Stomach (tissue), 9 donors: ENCODE results near the gene ARID2. TPM values are rescaled to one million over a fixed set of nuclear protein-coding genes. Genes with fewer than 3 reads are reported as not detected.

ENCODE experiments used
- DNase-seq, 2 donors: peaks; one replicate each; pipeline versions ENCODE4 v3.0.0 to v3.0.0-alpha.2; 2013 to 2019
- H3K27ac ChIP-seq, 5 donors: fragments of 200-600 bp in 4 of 5; sonication (generic) in 4 of 5; one replicate each; pipeline ENCODE4 v1.5.1; 2013 to 2019; ENCODE audit warnings: mild to moderate bottlenecking in 1 of 5, moderate library complexity in 1 of 5
- H3K27me3 ChIP-seq, 3 donors: fragments of 200-600 bp; sonication (generic); one replicate each; pipeline ENCODE4 v1.5.1; 2017 to 2019; ENCODE audit warnings: mixed run types in 1 of 3
- H3K36me3 ChIP-seq, 4 donors: fragments of 200-600 bp; sonication (generic); 1 replicate in 3 of 4; 2 replicates in 1 of 4; pipeline ENCODE4 v1.5.1; 2016 to 2019
- H3K4me1 ChIP-seq, 4 donors: fragments of 200-600 bp; sonication (generic); one replicate each; pipeline ENCODE4 v1.5.1; 2016 to 2019
- H3K4me3 ChIP-seq, 4 donors: fragments of 200-600 bp; sonication (generic) in 3 of 4; one replicate each; pipeline ENCODE4 v1.5.1; 2016 to 2019; ENCODE audit warnings: mild to moderate bottlenecking in 1 of 4
- H3K9me3 ChIP-seq, 4 donors: fragments of 200-600 bp; sonication (generic); one replicate each; pipeline ENCODE4 v1.5.1; 2016 to 2019
- EP300 ChIP-seq: sonication (generic); formaldehyde crosslinking; IDR thresholded peaks from one replicate; pipeline ENCODE4 v1.6.1; 2017; ENCODE audit warnings: antibody characterized with exemption
- POLR2A ChIP-seq, 4 donors: fragments of 450-650 bp; IDR thresholded peaks; one replicate each; pipeline ENCODE4 v1.6.1; 2016; ENCODE audit warnings: antibody characterized with exemption in 4 of 4, control low read depth in 2 of 4, mild to moderate bottlenecking in 1 of 4, moderate library complexity in 1 of 4
- POLR2AphosphoS5 ChIP-seq, 3 donors: sonication (generic); formaldehyde crosslinking; IDR thresholded peaks; one replicate each; pipeline ENCODE4 v1.6.1; 2016; ENCODE audit warnings: antibody characterized with exemption in 3 of 3
- WGBS, 5 donors: extraction: QIAGEN DNeasy Blood & Tissue Kit in 3 of 5; methylation state at CpG; one replicate each; pipeline versions ENCODE4 v1.1.5 to v1.1.7; 2013 to 2018; 5-methylcytosine and 5-hydroxymethylcytosine counted together
- intact Hi-C: fragments of 100-400 bp; cut with DNase I; formaldehyde crosslinking; loops from one replicate; pipeline ENCODE4 v1.15.1; 2023; ENCODE audit warnings: low total_unique reads
- polyA plus RNA-seq, 3 donors: library from polyadenylated mRNA; stranded (reverse); fragments of 200-250 nt; gene quantifications; one replicate each; pipeline ENCODE4 v1.2.3, GENCODE V29; 2013
- total RNA-seq, 5 donors: library from RNA; depleted of rRNA; stranded (reverse); fragments of >200 nt; gene quantifications; one replicate each; pipeline versions ENCODE4 v1.1.0 to v1.2.3, GENCODE V29; 2014 to 2016
- TF ChIP-seq, protein P1 (sequence below), 7 experiments: fragments of 450-650 bp in 4 of 7; fragments of 200-600 bp in 3 of 7; sonication (generic) in 3 of 7; IDR thresholded peaks; one replicate each; pipeline ENCODE4 v1.5.1; 2016 to 2019; ENCODE audit warnings: antibody characterized with exemption in 7 of 7, control low read depth in 2 of 7, mild to moderate bottlenecking in 1 of 7
- donor health status: healthy with polysubstance abuse.
- donor health status: Bipolar disorder and iron deficiency.
- donor health status: healthy.

ARID2 gene
- total and polyA plus RNA-seq, 8 donors: 2.6 to 80.4 (median 13.6) TPM

DNA sequence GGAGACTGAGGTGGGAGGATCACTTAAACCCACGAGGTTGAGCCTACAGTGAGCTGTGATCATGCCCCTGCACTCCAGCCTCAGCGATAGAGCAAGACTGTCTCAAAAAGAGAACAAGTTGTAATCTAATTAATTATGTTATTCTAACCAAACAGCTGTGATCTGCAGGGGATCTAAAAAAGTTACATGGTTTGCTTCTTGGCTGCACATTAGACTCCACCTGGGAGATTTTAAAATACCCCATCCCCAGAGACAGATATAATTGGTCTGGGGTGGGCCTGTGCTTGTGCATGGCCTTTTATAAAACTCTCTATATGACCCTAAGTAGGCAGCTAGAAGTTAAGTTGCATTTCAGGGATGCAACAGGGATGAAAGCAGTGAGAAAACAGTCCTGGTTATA lies 184.1 kb downstream of the ARID2 start:
- no peaks in the 10 kb centered on the region for H3K9me3 ChIP-seq
- H3K36me3 ChIP-seq: peaks cover 8 to 18% (median 14%) of the 10 kb centered on the region in 4 donors
- H3K27ac ChIP-seq: no peak overlapping the region
- H3K4me1 ChIP-seq: peaks cover 0 to 23% (median 12%) of the 10 kb centered on the region in 4 donors
- DNase-seq: no peak
- H3K27me3 ChIP-seq: no peaks in the 10 kb centered on the region
- intact Hi-C loops: no loop called here
- TF ChIP-seq POLR2AphosphoS5 (IDR thresholded peaks at IDR 0.05): no peak
- no peak for TF ChIP-seq EP300
- TF ChIP-seq, protein P1, sequence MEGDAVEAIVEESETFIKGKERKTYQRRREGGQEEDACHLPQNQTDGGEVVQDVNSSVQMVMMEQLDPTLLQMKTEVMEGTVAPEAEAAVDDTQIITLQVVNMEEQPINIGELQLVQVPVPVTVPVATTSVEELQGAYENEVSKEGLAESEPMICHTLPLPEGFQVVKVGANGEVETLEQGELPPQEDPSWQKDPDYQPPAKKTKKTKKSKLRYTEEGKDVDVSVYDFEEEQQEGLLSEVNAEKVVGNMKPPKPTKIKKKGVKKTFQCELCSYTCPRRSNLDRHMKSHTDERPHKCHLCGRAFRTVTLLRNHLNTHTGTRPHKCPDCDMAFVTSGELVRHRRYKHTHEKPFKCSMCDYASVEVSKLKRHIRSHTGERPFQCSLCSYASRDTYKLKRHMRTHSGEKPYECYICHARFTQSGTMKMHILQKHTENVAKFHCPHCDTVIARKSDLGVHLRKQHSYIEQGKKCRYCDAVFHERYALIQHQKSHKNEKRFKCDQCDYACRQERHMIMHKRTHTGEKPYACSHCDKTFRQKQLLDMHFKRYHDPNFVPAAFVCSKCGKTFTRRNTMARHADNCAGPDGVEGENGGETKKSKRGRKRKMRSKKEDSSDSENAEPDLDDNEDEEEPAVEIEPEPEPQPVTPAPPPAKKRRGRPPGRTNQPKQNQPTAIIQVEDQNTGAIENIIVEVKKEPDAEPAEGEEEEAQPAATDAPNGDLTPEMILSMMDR (IDR thresholded peaks at IDR 0.05): no peak
- no peak for TF ChIP-seq POLR2A (IDR thresholded peaks at IDR 0.05)
- H3K4me3 ChIP-seq: no peak overlapping the region
- 55 to 66% (median 62%) methylated on average over 2 of the region's 2 CpGs for WGBS, 5 donors

DNA sequence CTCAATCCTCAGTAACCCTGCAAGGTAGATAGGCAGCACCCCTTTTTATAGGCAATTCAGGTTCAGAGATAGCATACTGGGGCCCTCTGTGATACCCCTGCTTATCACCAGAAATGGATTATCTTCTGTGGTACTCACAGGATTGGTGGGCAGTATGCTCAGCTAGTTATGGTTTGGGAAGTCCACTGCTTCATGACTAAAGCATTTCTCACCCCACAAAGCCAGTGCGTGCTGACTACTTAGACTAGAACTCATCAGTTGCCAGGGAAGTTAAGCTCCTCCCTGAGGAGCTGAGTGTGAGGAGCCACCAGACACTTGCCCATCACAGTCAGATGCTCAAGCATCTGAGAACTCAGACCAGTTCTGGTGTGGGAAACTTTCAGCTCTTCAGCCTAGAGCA lies 184.6 kb downstream of the ARID2 start:
- peaks cover 0 to 20% (median 9%) of the 10 kb centered on the region in 4 donors for H3K4me1 ChIP-seq
- no peak overlapping the region for H3K27ac ChIP-seq
- 45 to 78% (median 49%) methylated on average over 1 of the region's 1 CpG for WGBS, 5 donors
- no peak for TF ChIP-seq POLR2AphosphoS5 (IDR thresholded peaks at IDR 0.05)
- TF ChIP-seq, protein P1 (IDR thresholded peaks at IDR 0.05): no peak
- TF ChIP-seq POLR2A (IDR thresholded peaks at IDR 0.05): no peak
- no peak for TF ChIP-seq EP300
- H3K4me3 ChIP-seq: no peak overlapping the region
- H3K27me3 ChIP-seq: no peaks in the 10 kb centered on the region
- intact Hi-C loops: no loop called here
- no peak for DNase-seq
- no peaks in the 10 kb centered on the region for H3K9me3 ChIP-seq
- H3K36me3 ChIP-seq: peaks cover 8 to 23% (median 17%) of the 10 kb centered on the region in 4 donors

DNA sequence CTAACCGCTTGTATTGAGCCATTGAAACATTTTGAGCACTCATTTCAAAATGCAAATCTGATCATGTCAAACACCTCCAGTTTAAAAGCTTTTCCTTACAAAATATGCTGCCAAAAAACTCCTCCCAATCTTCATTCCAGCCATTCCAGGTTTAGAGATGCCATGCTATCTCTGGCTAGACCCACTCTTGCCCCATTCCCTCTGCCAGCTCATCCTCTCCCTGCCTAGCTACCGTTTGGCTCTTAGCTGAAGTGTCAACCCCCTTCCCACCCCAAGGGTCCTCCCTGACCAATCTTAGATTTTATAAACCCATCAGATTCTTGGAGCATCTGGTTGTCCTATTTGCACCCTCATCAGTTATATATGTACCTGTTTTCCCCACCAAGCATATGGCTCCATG lies 185.9 kb downstream of the ARID2 start:
- TF ChIP-seq EP300 (no peak), POLR2AphosphoS5 (IDR thresholded peaks at IDR 0.05) (no peak), POLR2A (IDR thresholded peaks at IDR 0.05) (no peak)
- TF ChIP-seq, protein P1 (IDR thresholded peaks at IDR 0.05): no peak
- no peak overlapping the region for H3K27ac ChIP-seq
- DNase-seq: no peak
- WGBS, 5 donors: 77 to 98% (median 88%) methylated on average over 2 of the region's 2 CpGs
- peaks cover 0 to 10% (median 0%) of the 10 kb centered on the region in 4 donors for H3K4me1 ChIP-seq
- H3K27me3 ChIP-seq: no peaks in the 10 kb centered on the region
- intact Hi-C loops: no loop called here
- H3K4me3 ChIP-seq: no peak overlapping the region
- H3K9me3 ChIP-seq: no peaks in the 10 kb centered on the region
- peaks cover 8 to 30% (median 23%) of the 10 kb centered on the region in 4 donors for H3K36me3 ChIP-seq

DNA sequence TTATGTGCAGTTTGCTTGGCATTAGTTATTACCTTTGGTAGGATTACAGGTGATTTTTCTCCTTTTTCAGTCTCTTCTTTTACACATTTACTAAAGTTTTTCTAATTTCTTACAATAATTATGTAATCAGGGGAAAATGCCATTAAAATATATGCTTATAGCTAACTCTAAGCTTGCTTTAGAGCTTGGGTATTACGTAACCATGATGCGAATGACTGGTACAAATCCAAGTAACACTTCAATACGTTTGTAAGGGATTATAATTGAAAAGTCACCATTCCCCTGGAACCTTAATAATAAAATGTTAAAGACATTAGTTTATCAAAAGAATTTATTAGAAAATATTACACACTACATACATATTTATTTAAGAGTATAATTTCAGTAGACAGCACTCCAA lies 189.3 kb downstream of the ARID2 start:
- no peak for TF ChIP-seq POLR2A (IDR thresholded peaks at IDR 0.05)
- no peak for TF ChIP-seq EP300
- no peak for TF ChIP-seq POLR2AphosphoS5 (IDR thresholded peaks at IDR 0.05)
- TF ChIP-seq, protein P1 (IDR thresholded peaks at IDR 0.05): no peak
- 90 to 94% (median 92%) methylated on average over 3 of the region's 3 CpGs for WGBS, 5 donors
- H3K4me1 ChIP-seq: no peaks in the 10 kb centered on the region
- intact Hi-C loops: no loop called here
- no peak overlapping the region for H3K4me3 ChIP-seq
- peaks cover 19 to 64% (median 57%) of the 10 kb centered on the region in 4 donors for H3K36me3 ChIP-seq
- DNase-seq: no peak
- no peaks in the 10 kb centered on the region for H3K27me3 ChIP-seq
- no peak overlapping the region for H3K27ac ChIP-seq
- H3K9me3 ChIP-seq: no peaks in the 10 kb centered on the region
